Sigmoid colon (tissue), 7 donors: ENCODE data around the gene NR2F1. TPM values are rescaled to one million over a fixed set of nuclear protein-coding genes. Genes with fewer than 3 reads are reported as not detected.

Experiments used
- DNase-seq: peaks from one replicate; pipeline ENCODE4 v3.0.0-alpha.2; 2019
- H3K27ac ChIP-seq, 4 donors: fragments of 200-600 bp; sonication (generic); one replicate each; pipeline ENCODE4 v1.5.1; 2016 to 2019; ENCODE audit warnings: mild to moderate bottlenecking in 1 of 4
- H3K27me3 ChIP-seq, 3 donors: fragments of 200-600 bp; sonication (generic); one replicate each; pipeline ENCODE4 v1.5.1; 2019; ENCODE audit warnings: mild to moderate bottlenecking in 1 of 3
- H3K36me3 ChIP-seq, 4 donors: fragments of 200-600 bp; sonication (generic); one replicate each; pipeline ENCODE4 v1.5.1; 2016 to 2019
- H3K4me1 ChIP-seq, 4 donors: fragments of 200-600 bp; sonication (generic); one replicate each; pipeline ENCODE4 v1.5.1; 2017 to 2019
- H3K4me3 ChIP-seq, 4 donors: fragments of 200-600 bp; sonication (generic); one replicate each; pipeline ENCODE4 v1.5.1; 2017 to 2019; ENCODE audit warnings: mild to moderate bottlenecking in 2 of 4, moderate library complexity in 1 of 4
- H3K9me3 ChIP-seq, 4 donors: fragments of 200-600 bp in 3 of 4; sonication (generic) in 3 of 4; one replicate each; pipeline versions ENCODE4 v1.5.1 to v1.6.1; 2013 to 2019
- EP300 ChIP-seq, 4 donors: sonication (generic); formaldehyde crosslinking; IDR thresholded peaks; one replicate each; pipeline ENCODE4 v1.6.1; 2017; ENCODE audit warnings: antibody characterized with exemption in 4 of 4
- POLR2A ChIP-seq, 2 donors: fragments of 450-650 bp; IDR thresholded peaks; one replicate each; pipeline ENCODE4 v1.6.1; 2016; ENCODE audit warnings: antibody characterized with exemption in 2 of 2, mild to moderate bottlenecking in 2 of 2, moderate library complexity in 2 of 2
- POLR2AphosphoS5 ChIP-seq, 4 donors: sonication (generic); formaldehyde crosslinking; IDR thresholded peaks; one replicate each; pipeline ENCODE4 v1.6.1; 2017; ENCODE audit warnings: antibody characterized with exemption in 4 of 4
- WGBS, 2 donors: extraction: QIAGEN DNeasy Blood & Tissue Kit; methylation state at CpG; one replicate each; pipeline ENCODE4 v1.1.7; 2013; 5-methylcytosine and 5-hydroxymethylcytosine counted together
- intact Hi-C: fragments of 100-400 bp; cut with DNase I; formaldehyde crosslinking; loops from one replicate; pipeline ENCODE4 v1.15.1; 2023
- polyA plus RNA-seq, 3 donors: library from polyadenylated mRNA; stranded (reverse); fragments of 200-250 nt; gene quantifications; one replicate each; pipeline ENCODE4 v1.2.3, GENCODE V29; 2013
- total RNA-seq, 4 donors: library from RNA; depleted of rRNA; stranded (reverse); fragments of >200 nt; gene quantifications; one replicate each; pipeline ENCODE4 v1.1.0, GENCODE V29; 2016
- TF ChIP-seq, protein P1 (sequence below), 4 experiments: fragments of 450-650 bp in 3 of 4; fragments of 200-600 bp in 1 of 4; IDR thresholded peaks; one replicate each; pipeline ENCODE4 v1.5.1; 2016 to 2019; ENCODE audit warnings: antibody characterized with exemption in 4 of 4, mild to moderate bottlenecking in 3 of 4, moderate library complexity in 2 of 4
- donor health status: healthy with polysubstance abuse.
- donor health status: Bipolar disorder and iron deficiency.
- donor health status: healthy.

The NR2F1 gene
- total and polyA plus RNA-seq, 7 donors: 1.4 to 24.1 (median 16.3) TPM

DNA sequence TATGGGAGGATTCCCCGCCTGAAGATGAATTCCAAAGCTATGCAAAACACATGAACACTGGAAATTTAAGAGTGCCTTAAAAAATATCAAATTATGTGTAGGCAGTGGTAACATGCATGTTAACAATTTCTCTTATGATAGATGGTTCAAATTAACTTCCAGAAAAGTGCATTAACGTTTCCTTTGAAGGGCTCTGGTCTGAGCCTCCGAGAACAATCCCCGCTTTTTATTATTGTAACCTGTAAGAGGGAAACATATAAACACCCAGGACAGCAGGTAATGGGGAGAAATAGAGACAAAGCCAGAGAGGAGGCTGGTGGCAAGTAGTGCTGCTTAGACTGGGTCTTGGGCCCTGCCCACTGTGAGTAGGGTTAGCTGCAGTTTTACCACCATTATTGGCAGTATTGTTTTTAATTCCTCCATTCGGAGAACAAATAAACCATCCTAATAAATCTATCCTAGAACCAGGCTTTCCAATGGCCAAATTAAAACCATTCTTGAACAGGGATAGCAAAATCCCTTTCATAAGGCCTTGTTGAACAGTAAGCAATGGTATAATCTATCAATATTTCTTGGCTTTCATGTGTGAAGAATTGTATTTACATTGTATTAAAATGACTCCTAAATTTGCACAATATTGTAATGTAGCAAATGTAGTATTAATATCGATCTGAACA, 6.3 kb downstream of the NR2F1 start:
- TF ChIP-seq EP300 (IDR thresholded peaks at IDR 0.05) (no peak), POLR2A (IDR thresholded peaks at IDR 0.05) (no peak), POLR2AphosphoS5 (IDR thresholded peaks at IDR 0.05) (no peak)
- TF ChIP-seq, protein P1, sequence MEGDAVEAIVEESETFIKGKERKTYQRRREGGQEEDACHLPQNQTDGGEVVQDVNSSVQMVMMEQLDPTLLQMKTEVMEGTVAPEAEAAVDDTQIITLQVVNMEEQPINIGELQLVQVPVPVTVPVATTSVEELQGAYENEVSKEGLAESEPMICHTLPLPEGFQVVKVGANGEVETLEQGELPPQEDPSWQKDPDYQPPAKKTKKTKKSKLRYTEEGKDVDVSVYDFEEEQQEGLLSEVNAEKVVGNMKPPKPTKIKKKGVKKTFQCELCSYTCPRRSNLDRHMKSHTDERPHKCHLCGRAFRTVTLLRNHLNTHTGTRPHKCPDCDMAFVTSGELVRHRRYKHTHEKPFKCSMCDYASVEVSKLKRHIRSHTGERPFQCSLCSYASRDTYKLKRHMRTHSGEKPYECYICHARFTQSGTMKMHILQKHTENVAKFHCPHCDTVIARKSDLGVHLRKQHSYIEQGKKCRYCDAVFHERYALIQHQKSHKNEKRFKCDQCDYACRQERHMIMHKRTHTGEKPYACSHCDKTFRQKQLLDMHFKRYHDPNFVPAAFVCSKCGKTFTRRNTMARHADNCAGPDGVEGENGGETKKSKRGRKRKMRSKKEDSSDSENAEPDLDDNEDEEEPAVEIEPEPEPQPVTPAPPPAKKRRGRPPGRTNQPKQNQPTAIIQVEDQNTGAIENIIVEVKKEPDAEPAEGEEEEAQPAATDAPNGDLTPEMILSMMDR (IDR thresholded peaks at IDR 0.05): no peak
- Histone ChIP-seq H3K4me3 (peak overlapping the region in 1 of 4 donors; percentile 10), H3K36me3 (peaks cover 0 to 1% (median 0%) of the 10 kb centered on the region in 4 donors), H3K27me3 (peaks cover 0 to 56% (median 30%) of the 10 kb centered on the region in 3 donors), H3K9me3 (no peaks in the 10 kb centered on the region), H3K4me1 (peaks cover 0 to 11% (median 9%) of the 10 kb centered on the region in 4 donors), H3K27ac (peak overlapping the region in 1 of 4 donors; percentile 68)
- no peak for DNase-seq
- intact Hi-C loops: loop anchor here (10.0 kb wide), 1 partner anchor 526 kb away; a partner anchor contains a TSS
- 66 to 80% methylated on average over 6 of the region's 6 CpGs for WGBS, 2 donors

DNA sequence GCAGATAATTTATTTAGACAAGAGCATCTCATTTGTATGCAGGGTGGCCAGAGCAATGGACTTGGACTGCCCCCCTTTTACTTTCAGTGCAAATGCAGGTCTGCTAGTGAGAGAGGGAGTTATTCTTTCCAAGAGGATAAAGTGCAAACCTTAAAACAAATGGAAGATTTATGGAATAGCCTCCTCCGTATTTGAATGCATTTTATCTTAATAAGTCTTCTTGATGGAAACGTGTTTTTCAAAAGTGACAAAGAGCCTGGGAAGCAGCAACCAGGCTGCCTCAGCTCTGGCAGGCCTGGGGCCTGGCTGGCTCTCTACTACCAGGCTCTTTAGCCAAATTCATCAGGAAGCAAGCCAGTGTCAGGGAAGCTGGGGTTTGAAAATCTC, 6.8 kb downstream of the NR2F1 start:
- WGBS, 2 donors: 53 to 70% methylated on average over 2 of the region's 2 CpGs
- DNase-seq: no peak
- Histone ChIP-seq H3K9me3 (no peaks in the 10 kb centered on the region), H3K4me1 (peaks cover 0 to 11% (median 8%) of the 10 kb centered on the region in 4 donors), H3K36me3 (peaks cover 0 to 7% (median 0%) of the 10 kb centered on the region in 4 donors), H3K4me3 (no peak overlapping the region), H3K27ac (peak overlapping the region in 1 of 4 donors; percentile 68), H3K27me3 (peaks cover 0 to 56% (median 34%) of the 10 kb centered on the region in 3 donors)
- intact Hi-C loops: loop anchor here (10.0 kb wide), 1 partner anchor 525 kb away; a partner anchor contains a TSS
- TF ChIP-seq POLR2AphosphoS5 (IDR thresholded peaks at IDR 0.05): no peak
- TF ChIP-seq POLR2A (IDR thresholded peaks at IDR 0.05): no peak
- TF ChIP-seq, protein P1 (IDR thresholded peaks at IDR 0.05): no peak

DNA sequence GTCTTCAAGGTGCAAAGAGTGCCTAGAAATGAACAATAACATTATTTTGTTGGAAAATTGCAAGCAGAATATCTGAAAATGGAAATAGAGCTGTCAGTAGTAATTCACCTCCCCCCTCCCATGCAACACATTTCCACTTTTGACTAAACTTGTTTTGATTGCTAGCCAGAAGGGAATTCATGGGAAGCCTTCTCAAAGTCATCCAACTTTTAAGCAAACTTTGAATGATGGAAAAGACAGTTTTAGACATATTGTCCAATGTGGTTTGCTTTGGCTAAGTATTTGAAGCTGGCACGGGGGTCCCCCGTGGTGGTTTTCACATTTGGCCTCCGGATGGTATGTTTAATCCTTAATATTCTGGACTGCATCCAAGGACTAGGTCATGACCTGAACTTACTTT, 7.5 kb downstream of the NR2F1 start:
- peaks cover 0 to 8% (median 0%) of the 10 kb centered on the region in 4 donors for H3K36me3 ChIP-seq
- intact Hi-C loops: no loop called here
- no peak overlapping the region for H3K4me3 ChIP-seq
- no peak for DNase-seq
- WGBS, 2 donors: 50 to 78% methylated on average over 3 of the region's 3 CpGs
- peak overlapping the region in 1 of 4 donors; percentile 68 for H3K27ac ChIP-seq
- H3K27me3 ChIP-seq: peaks cover 0 to 56% (median 32%) of the 10 kb centered on the region in 3 donors
- no peaks in the 10 kb centered on the region for H3K9me3 ChIP-seq
- TF ChIP-seq POLR2A (IDR thresholded peaks at IDR 0.05) (no peak), EP300 (IDR thresholded peaks at IDR 0.05) (no peak), POLR2AphosphoS5 (IDR thresholded peaks at IDR 0.05) (no peak)
- TF ChIP-seq, protein P1 (IDR thresholded peaks at IDR 0.05): no peak
- H3K4me1 ChIP-seq: peaks cover 0 to 6% (median 3%) of the 10 kb centered on the region in 4 donors

DNA sequence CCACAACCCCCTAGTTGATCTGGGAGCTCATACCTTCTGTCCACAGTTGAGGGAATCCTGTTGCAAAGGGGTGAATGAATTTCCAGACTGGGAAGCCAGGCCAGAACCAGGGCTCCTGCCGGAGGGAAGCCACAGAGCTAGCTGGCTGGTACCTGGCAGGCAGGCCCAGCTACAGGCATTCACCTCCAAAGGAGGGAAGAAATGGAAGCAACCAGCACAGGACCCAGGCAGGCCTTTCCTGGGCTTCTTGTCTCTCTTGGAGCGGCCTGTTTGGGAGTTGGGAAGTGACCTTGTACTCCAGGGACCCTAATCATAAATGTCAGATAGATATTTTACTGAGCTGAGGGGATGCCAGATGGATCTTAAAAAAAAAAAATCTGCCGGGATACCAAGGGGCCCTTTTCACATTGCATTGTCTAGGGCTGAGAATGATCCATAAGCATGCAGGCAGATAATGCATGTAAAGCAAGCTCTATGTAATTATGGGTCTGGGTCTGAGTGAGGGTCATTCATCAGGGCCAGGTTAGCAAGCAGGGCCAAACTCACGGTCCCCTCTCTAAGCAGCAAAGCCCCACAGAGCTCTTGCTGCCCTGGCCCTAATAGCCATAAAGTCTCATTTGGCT, 8.4 kb downstream of the NR2F1 start:
- Histone ChIP-seq H3K27me3 (peaks cover 0 to 56% (median 24%) of the 10 kb centered on the region in 3 donors), H3K4me3 (no peak overlapping the region), H3K4me1 (peaks cover 0 to 2% (median 0%) of the 10 kb centered on the region in 4 donors), H3K36me3 (peaks cover 0 to 8% (median 0%) of the 10 kb centered on the region in 4 donors), H3K9me3 (no peaks in the 10 kb centered on the region), H3K27ac (no peak overlapping the region)
- DNase-seq: no peak
- 71 to 90% methylated on average over 4 of the region's 4 CpGs for WGBS, 2 donors
- TF ChIP-seq, protein P1 (IDR thresholded peaks at IDR 0.05): no peak
- no peak for TF ChIP-seq POLR2AphosphoS5 (IDR thresholded peaks at IDR 0.05)
- no peak for TF ChIP-seq EP300 (IDR thresholded peaks at IDR 0.05)
- TF ChIP-seq POLR2A (IDR thresholded peaks at IDR 0.05): no peak
- intact Hi-C loops: no loop called here
